Adrenal gland (tissue), 12 donors: Measurements from ENCODE around the gene CENPB. TPM values are rescaled to one million over a fixed set of nuclear protein-coding genes. Genes with fewer than 3 reads are reported as not detected.

Experiments used
- DNase-seq, 7 donors: peaks; one replicate each; pipeline ENCODE4 v3.0.0-alpha.2; 2019 to 2020
- H3K27ac ChIP-seq, 5 donors: fragments of 200-600 bp; sonication (generic) in 4 of 5; 1 replicate in 3 of 5; 2 replicates in 2 of 5; pipeline versions ENCODE4 v1.5.1 to v1.8.0; 2016 to 2020; ENCODE audit warnings: mild to moderate bottlenecking in 1 of 5
- H3K27me3 ChIP-seq: fragments of 200-600 bp; 2 replicates; pipeline ENCODE4 v1.8.0; 2021
- H3K36me3 ChIP-seq, 2 donors: fragments of 200-600 bp; replicated peaks in 1 of 2; 1 replicate in 1 of 2; 2 replicates in 1 of 2; pipeline versions ENCODE4 v1.5.1 to v1.8.0; 2018 to 2022
- H3K4me1 ChIP-seq, 2 donors: fragments of 200-600 bp; replicated peaks in 1 of 2; 1 replicate in 1 of 2; 2 replicates in 1 of 2; pipeline versions ENCODE4 v1.5.1 to v1.8.0; 2018 to 2021
- H3K4me3 ChIP-seq, 4 donors: fragments of 200-600 bp; sonication (generic) in 3 of 4; one replicate each; pipeline ENCODE4 v1.5.1; 2016 to 2018
- H3K9me3 ChIP-seq, 3 donors: fragments of 200-600 bp; sonication (generic) in 1 of 3; replicated peaks in 1 of 3; 1 replicate in 2 of 3; 2 replicates in 1 of 3; pipeline versions ENCODE4 v1.5.1 to v1.8.0; 2016 to 2021
- POLR2A ChIP-seq, 2 donors: fragments of 450-650 bp; IDR thresholded peaks; one replicate each; pipeline ENCODE4 v1.6.1; 2017; ENCODE audit warnings: antibody characterized with exemption in 2 of 2, mild to moderate bottlenecking in 2 of 2, moderate library complexity in 1 of 2
- WGBS, 4 donors: extraction: QIAGEN DNeasy Blood & Tissue Kit in 2 of 4; methylation state at CpG; one replicate each; pipeline versions ENCODE4 v1.1.5 to v1.1.7; 2013 to 2017; 5-methylcytosine and 5-hydroxymethylcytosine counted together
- intact Hi-C, 2 donors: fragments of 100-400 bp; cut with DNase I; formaldehyde crosslinking; loops; one replicate each; pipeline versions ENCODE4 v1.14.1 to v1.15.0; 2022 to 2023
- polyA plus RNA-seq, 3 donors: library from polyadenylated mRNA; stranded (reverse); fragments of 200-250 nt in 2 of 3; fragments of 350-450 nt in 1 of 3; fragmentation: Illumina TruSeq in 1 of 3; extraction: RNeasy Lipid Tissue Mini Kit (QIAGEN cat#74804) in 1 of 3; gene quantifications; one replicate each; pipeline ENCODE4 v1.2.3, GENCODE V29; 2013 to 2014
- total RNA-seq, 9 donors: library from RNA; depleted of rRNA in 4 of 9; stranded (reverse); fragments of >200 nt in 4 of 9; fragments of 120-200 nt in 1 of 9; fragmentation: NEBNext Ultra II Directional in 1 of 9; extraction: Animal tissue kit (Norgen Biotek cat#: 25700) in 1 of 9; gene quantifications; one replicate each; pipeline versions ENCODE4 v1.1.0 to v1.2.4, GENCODE V29; 2013 to 2023
- TF ChIP-seq, protein P1 (sequence below), 6 experiments: fragments of 450-650 bp in 4 of 6; fragments of 200-600 bp in 2 of 6; sonication (generic) in 1 of 6; IDR thresholded peaks; 1 replicate in 5 of 6; 2 replicates in 1 of 6; pipeline versions ENCODE4 v1.5.1 to v1.8.0; 2016 to 2021; ENCODE audit warnings: antibody characterized with exemption in 6 of 6, mild to moderate bottlenecking in 2 of 6, moderate library complexity in 1 of 6
- donor health status: healthy with polysubstance abuse.
- donor health status: Bipolar disorder and iron deficiency.
- donor health status: DM: yes; HTN: yes; CAD: no.
- donor health status: DM: no; HTN: no; CAD: no.
- donor health status: DM: no; HTN: no; CAD: no.
- donor health status: DM: yes; HTN: yes; CAD: no.

Gene CENPB
- total and polyA plus RNA-seq, 12 donors = 25.8 to 112 (median 82.2) TPM

- Histone ChIP-seq H3K4me3 (no peak overlapping the region), H3K27ac (peak overlapping the region in 1 of 5 donors; percentile 58), H3K9me3 (no peaks in the 10 kb centered on the region), H3K36me3 (no peaks in the 10 kb centered on the region), H3K27me3 (no peaks in the 10 kb centered on the region), H3K4me1 (no peaks in the 10 kb centered on the region)
- 81 to 94% (median 87%) methylated on average over 2 to 15 of the region's 15 CpGs for WGBS, 4 donors
- no peak for TF ChIP-seq POLR2A (IDR thresholded peaks at IDR 0.05)
- TF ChIP-seq, protein P1, sequence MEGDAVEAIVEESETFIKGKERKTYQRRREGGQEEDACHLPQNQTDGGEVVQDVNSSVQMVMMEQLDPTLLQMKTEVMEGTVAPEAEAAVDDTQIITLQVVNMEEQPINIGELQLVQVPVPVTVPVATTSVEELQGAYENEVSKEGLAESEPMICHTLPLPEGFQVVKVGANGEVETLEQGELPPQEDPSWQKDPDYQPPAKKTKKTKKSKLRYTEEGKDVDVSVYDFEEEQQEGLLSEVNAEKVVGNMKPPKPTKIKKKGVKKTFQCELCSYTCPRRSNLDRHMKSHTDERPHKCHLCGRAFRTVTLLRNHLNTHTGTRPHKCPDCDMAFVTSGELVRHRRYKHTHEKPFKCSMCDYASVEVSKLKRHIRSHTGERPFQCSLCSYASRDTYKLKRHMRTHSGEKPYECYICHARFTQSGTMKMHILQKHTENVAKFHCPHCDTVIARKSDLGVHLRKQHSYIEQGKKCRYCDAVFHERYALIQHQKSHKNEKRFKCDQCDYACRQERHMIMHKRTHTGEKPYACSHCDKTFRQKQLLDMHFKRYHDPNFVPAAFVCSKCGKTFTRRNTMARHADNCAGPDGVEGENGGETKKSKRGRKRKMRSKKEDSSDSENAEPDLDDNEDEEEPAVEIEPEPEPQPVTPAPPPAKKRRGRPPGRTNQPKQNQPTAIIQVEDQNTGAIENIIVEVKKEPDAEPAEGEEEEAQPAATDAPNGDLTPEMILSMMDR (IDR thresholded peaks at IDR 0.05) = no peak
- intact Hi-C loops = no loop called here
- DNase-seq = no peak
These were observed 45.8 kb downstream of the CENPB start for GRCh38 chr20:3740615-3741301.

GRCh38 chr20:3739926-3740451 lies 46.6 kb downstream of the CENPB start:
- 79 to 88% (median 84%) methylated on average over 2 to 7 of the region's 7 CpGs for WGBS, 4 donors
- DNase-seq = no peak
- H3K4me1 ChIP-seq = no peaks in the 10 kb centered on the region
- H3K27me3 ChIP-seq = no peaks in the 10 kb centered on the region
- H3K27ac ChIP-seq = peak overlapping the region in 1 of 5 donors; percentile 58
- intact Hi-C loops = no loop called here
- H3K36me3 ChIP-seq = no peaks in the 10 kb centered on the region
- H3K9me3 ChIP-seq = no peaks in the 10 kb centered on the region
- no peak overlapping the region for H3K4me3 ChIP-seq
- TF ChIP-seq, protein P1 (IDR thresholded peaks at IDR 0.05) = no peak
- no peak for TF ChIP-seq POLR2A (IDR thresholded peaks at IDR 0.05)

GRCh38 chr20:3739054-3739925 lies 47.2 kb downstream of the CENPB start:
- intact Hi-C loops = no loop called here
- WGBS, 4 donors = 68 to 88% (median 72%) methylated on average over 7 to 19 of the region's 19 CpGs
- H3K27ac ChIP-seq = peak overlapping the region in 1 of 5 donors; percentile 58
- H3K9me3 ChIP-seq = no peaks in the 10 kb centered on the region
- H3K27me3 ChIP-seq = no peaks in the 10 kb centered on the region
- no peak overlapping the region for H3K4me3 ChIP-seq
- no peaks in the 10 kb centered on the region for H3K36me3 ChIP-seq
- no peak for TF ChIP-seq POLR2A (IDR thresholded peaks at IDR 0.05)
- TF ChIP-seq, protein P1 (IDR thresholded peaks at IDR 0.05) = no peak
- no peaks in the 10 kb centered on the region for H3K4me1 ChIP-seq
- peak in 3 of 7 donors; percentile 23 to 62 (median 28) for DNase-seq
